Mesenchymal stem cell (in vitro differentiated cells and primary cell): Measurements from ENCODE around the gene AARSD1.
"Not testable (repeated sequence)": the region's sequence is repeated elsewhere in the genome, so short reads cannot be mapped to it uniquely, and the experiment has no call there.

Experiments used
- DNase-seq: peaks from one replicate; pipeline ENCODE4 v3.0.0-alpha.2; 2013
- H2AFZ ChIP-seq: one replicate; pipeline ENCODE4 v1.6.1; 2013; ENCODE audit warnings: low read depth, mild to moderate bottlenecking, control low read depth, inconsistent platforms, low read length, moderate library complexity
- H2AK5ac ChIP-seq: 2 replicates; pipeline ENCODE4 v1.6.1; 2013; ENCODE audit warnings: low read length, moderate library complexity, mild to moderate bottlenecking, inconsistent platforms; ENCODE audit not compliant: severe bottlenecking
- H2BK120ac ChIP-seq: one replicate; pipeline ENCODE4 v1.6.1; 2013; ENCODE audit warnings: low read depth, mild to moderate bottlenecking, inconsistent platforms, low read length, moderate library complexity
- H2BK12ac ChIP-seq, 2 experiments: one replicate each; pipeline ENCODE4 v1.6.1; 2013; ENCODE audit warnings: inconsistent platforms in 2 of 2, low read length in 2 of 2, mild to moderate bottlenecking in 2 of 2, moderate library complexity in 2 of 2, control low read depth in 1 of 2
- H2BK15ac ChIP-seq: one replicate; pipeline ENCODE4 v1.6.1; 2013; ENCODE audit warnings: mild to moderate bottlenecking, low read depth, inconsistent platforms; ENCODE audit not compliant: poor library complexity, severe bottlenecking
- H2BK5ac ChIP-seq: 2 replicates; pipeline ENCODE4 v1.6.1; 2013; ENCODE audit warnings: low read depth, mild to moderate bottlenecking, low read length, control low read depth, inconsistent platforms; ENCODE audit not compliant: poor library complexity, severe bottlenecking
- H3K14ac ChIP-seq, 2 experiments: one replicate each; pipeline ENCODE4 v1.6.1; 2013; ENCODE audit warnings: inconsistent platforms in 2 of 2, low read length in 2 of 2, control low read depth in 1 of 2, mild to moderate bottlenecking in 1 of 2, moderate library complexity in 1 of 2
- H3K18ac ChIP-seq, 2 experiments: one replicate each; pipeline ENCODE4 v1.6.1; 2013; ENCODE audit warnings: inconsistent platforms in 2 of 2, low read length in 2 of 2, control low read depth in 1 of 2, low read depth in 1 of 2, mild to moderate bottlenecking in 1 of 2
- H3K23ac ChIP-seq, 2 experiments: one replicate each; pipeline ENCODE4 v1.6.1; 2013; ENCODE audit warnings: inconsistent platforms in 2 of 2, low read length in 2 of 2, mild to moderate bottlenecking in 2 of 2, moderate library complexity in 2 of 2, control low read depth in 1 of 2
- H3K27ac ChIP-seq: 2 replicates; pipeline ENCODE4 v1.5.1; 2013; ENCODE audit warnings: mild to moderate bottlenecking, moderate library complexity, low read length, control low read depth, inconsistent platforms; ENCODE audit not compliant: poor library complexity, severe bottlenecking
- H3K27me3 ChIP-seq, 2 experiments: 2 replicates each; pipeline versions ENCODE4 v1.6.1 to v1.7.0; 2013; ENCODE audit warnings: low read length in 2 of 2, mild to moderate bottlenecking in 2 of 2, moderate library complexity in 2 of 2, control low read depth in 1 of 2, inconsistent platforms in 1 of 2; ENCODE audit not compliant: control insufficient read depth in 1 of 2, insufficient read depth in 1 of 2
- H3K36me3 ChIP-seq, 2 experiments: 2 replicates each; pipeline versions ENCODE4 v1.6.1 to v1.7.0; 2013; ENCODE audit warnings: low read length in 2 of 2, control low read depth in 1 of 2, inconsistent platforms in 1 of 2, low read depth in 1 of 2, mild to moderate bottlenecking in 1 of 2; ENCODE audit not compliant: insufficient read depth in 2 of 2, control insufficient read depth in 1 of 2
- H3K4ac ChIP-seq, 2 experiments: one replicate each; pipeline ENCODE4 v1.6.1; 2013; ENCODE audit warnings: inconsistent platforms in 2 of 2, low read length in 2 of 2, mild to moderate bottlenecking in 2 of 2, moderate library complexity in 2 of 2, control low read depth in 1 of 2, low read depth in 1 of 2
- H3K4me1 ChIP-seq: 2 replicates; pipeline ENCODE4 v1.6.1; 2013; ENCODE audit warnings: low read depth, low read length, control low read depth; ENCODE audit not compliant: control insufficient read depth, insufficient read depth
- H3K4me2 ChIP-seq: 2 replicates; pipeline ENCODE4 v1.6.1; 2013; ENCODE audit warnings: low read length, mild to moderate bottlenecking, inconsistent platforms; ENCODE audit not compliant: poor library complexity, severe bottlenecking
- H3K4me3 ChIP-seq, 2 experiments: 2 replicates each; pipeline versions ENCODE4 v1.5.1 to v1.7.0; 2013; ENCODE audit warnings: low read length in 2 of 2, mild to moderate bottlenecking in 2 of 2, control low read depth in 1 of 2, low read depth in 1 of 2; ENCODE audit not compliant: insufficient read depth in 1 of 2
- H3K79me1 ChIP-seq: replicated peaks from 2 replicates; pipeline ENCODE4 v1.6.1; 2013; ENCODE audit warnings: mild to moderate bottlenecking, control low read depth, low read length, inconsistent platforms; ENCODE audit not compliant: poor library complexity, severe bottlenecking
- H3K9ac ChIP-seq: 2 replicates; pipeline ENCODE4 v1.7.0; 2013; ENCODE audit warnings: mild to moderate bottlenecking, low read length, moderate library complexity
- H3K9me3 ChIP-seq: 2 replicates; pipeline ENCODE4 v1.7.0; 2013; ENCODE audit warnings: mild to moderate bottlenecking, low read length; ENCODE audit not compliant: control insufficient read depth
- H4K8ac ChIP-seq: one replicate; pipeline ENCODE4 v1.6.1; 2013; ENCODE audit warnings: inconsistent platforms, mild to moderate bottlenecking, low read length, moderate library complexity
- H4K91ac ChIP-seq: one replicate; pipeline ENCODE4 v1.6.1; 2013; ENCODE audit warnings: mild to moderate bottlenecking, low read length, inconsistent platforms
- WGBS: methylation state at CpG from one replicate; pipeline ENCODE4 v1.1.7; 2013; ENCODE audit warnings: mixed read lengths; 5-methylcytosine and 5-hydroxymethylcytosine counted together

AARSD1 gene

DNA sequence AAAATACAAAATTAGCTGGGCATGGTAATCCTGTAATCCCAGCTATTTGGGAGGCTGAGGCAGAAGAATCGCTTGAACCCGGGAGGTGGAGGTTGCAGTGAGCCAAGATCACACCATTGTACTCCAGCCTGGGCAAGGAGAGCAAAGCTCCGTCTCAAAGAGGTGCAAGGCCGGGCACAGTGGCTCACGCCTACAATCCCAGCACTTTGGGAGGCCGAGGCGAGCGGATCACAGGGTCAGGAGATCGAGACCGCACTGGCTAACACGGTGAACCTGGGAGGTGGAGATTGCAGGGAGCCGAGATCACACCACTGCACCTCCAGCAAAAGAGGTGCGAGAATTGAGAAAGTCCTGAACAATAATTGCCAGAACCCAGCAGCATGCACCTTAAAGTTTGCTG is 36.6 kb upstream of the AARSD1 start:
- not testable (repeated sequence) for H3K23ac ChIP-seq, H2BK12ac ChIP-seq, H3K27ac ChIP-seq, H2BK15ac ChIP-seq, H2AFZ ChIP-seq, H2BK5ac ChIP-seq, H3K18ac ChIP-seq, H3K14ac ChIP-seq, H4K8ac ChIP-seq, H3K79me1 ChIP-seq, H3K27me3 ChIP-seq, H2BK120ac ChIP-seq, DNase-seq, H4K91ac ChIP-seq, H3K9me3 ChIP-seq, H2AK5ac ChIP-seq, H3K4me2 ChIP-seq, H3K4ac ChIP-seq, H3K4me3 ChIP-seq
- Histone ChIP-seq H3K36me3 (peaks cover 38 to 52% of the 10 kb centered on the region in 2 experiments), H3K4me1 (peaks cover 12% of the 10 kb centered on the region), H3K9ac (peak overlapping the region; percentile 43)
- WGBS: 98% methylated on average over 13 of the region's 13 CpGs

DNA sequence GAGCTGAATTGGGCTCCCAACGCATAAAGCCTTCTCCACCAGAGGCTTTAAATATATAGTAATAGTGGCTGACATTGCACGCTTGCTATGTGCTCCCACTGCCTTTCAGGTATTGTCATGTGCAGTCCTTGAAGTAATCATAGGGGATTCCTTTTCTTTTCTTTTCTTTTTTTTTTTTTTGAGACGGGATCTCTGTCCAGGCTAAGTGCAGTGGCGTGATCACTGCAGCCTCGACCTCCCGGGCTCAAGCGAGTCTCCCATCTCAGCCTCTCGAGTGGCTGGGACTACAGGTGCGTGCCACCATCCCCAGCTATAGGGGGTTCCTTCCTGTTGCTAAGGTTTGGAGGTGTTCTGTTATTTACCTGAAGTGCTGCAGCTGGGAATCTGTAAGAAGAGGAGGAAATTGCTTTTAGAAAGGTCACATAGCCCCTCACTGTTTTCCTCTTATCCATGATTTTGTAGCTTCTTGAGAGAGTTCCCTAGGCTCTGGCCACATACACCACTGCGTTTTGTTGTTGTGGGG is 34.8 kb upstream of the AARSD1 start:
- H2AK5ac ChIP-seq: no peak overlapping the region
- WGBS: 4% methylated on average over 6 of the region's 10 CpGs
- H3K4me1 ChIP-seq: peaks cover 10% of the 10 kb centered on the region
- H3K23ac ChIP-seq: no peak overlapping the region
- H3K4ac ChIP-seq: peak overlapping the region; percentile 85 to 90
- H3K4me3 ChIP-seq: peak overlapping the region; percentile 89 to 99
- no peak overlapping the region for H2AFZ ChIP-seq
- H3K27ac ChIP-seq: peak overlapping the region; percentile 95
- peak overlapping the region; percentile 97 to 98 for H3K18ac ChIP-seq
- peak overlapping the region; percentile 82 for H3K4me2 ChIP-seq
- H3K27me3 ChIP-seq: no peaks in the 10 kb centered on the region
- H3K9ac ChIP-seq: peak overlapping the region; percentile 100
- H2BK12ac ChIP-seq: peak overlapping the region in 1 of 2 experiments; percentile 49
- DNase-seq: no peak
- H3K36me3 ChIP-seq: peaks cover 33 to 55% of the 10 kb centered on the region in 2 experiments
- H4K91ac ChIP-seq: no peak overlapping the region
- H2BK120ac ChIP-seq: no peak overlapping the region
- no peak overlapping the region for H4K8ac ChIP-seq
- no peak overlapping the region for H2BK15ac ChIP-seq
- H3K9me3 ChIP-seq: no peaks in the 10 kb centered on the region
- H3K14ac ChIP-seq: no peak overlapping the region
- no peaks in the 10 kb centered on the region for H3K79me1 ChIP-seq
- no peak overlapping the region for H2BK5ac ChIP-seq

DNA sequence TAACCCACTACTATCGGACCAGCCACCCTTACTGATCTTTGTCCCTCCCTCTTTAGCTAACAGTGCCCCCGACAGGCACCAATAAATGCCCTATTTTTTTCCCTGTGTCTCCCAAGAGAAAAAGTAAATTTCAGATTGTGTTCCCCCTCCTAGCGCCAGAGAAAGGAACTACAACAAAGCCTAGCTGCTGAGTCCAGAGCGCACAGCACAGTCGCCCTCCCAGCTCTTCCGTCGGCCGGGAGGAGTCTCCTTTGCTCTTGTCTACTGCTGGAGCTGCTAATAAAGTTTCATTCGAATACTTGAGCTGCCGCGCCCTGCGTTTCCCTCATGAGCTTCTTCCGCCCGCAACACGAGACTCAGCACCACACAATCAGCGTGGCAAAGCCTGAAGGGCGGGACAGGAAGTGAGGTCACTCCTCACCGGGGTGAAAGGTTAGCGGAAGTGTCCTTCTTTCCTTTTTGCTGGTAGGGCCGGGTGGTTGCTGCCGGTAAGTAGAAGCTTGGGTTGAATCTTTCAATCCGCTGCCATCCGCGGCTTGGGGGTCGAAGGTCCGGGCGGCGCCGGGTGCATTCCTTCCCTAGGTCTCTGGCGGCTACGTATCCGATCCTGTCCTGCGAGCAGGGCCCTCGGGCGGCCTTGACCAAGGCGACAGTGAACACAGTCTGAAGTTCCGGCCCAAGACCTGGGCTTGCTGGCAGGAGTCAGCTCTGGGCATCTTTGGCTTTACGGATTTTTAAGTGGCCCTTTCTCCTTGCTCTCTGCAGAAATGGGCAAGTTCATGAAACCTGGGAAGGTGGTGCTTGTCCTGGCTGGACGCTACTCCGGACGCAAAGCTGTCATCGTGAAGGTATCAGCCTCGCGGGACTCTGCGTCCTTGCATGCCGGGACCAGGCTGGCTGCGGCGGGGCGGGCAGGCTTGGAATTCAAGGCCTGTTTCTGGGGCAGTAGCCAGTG is 34.0 kb upstream of the AARSD1 start, which contains the start of gene RPL27:
Gene RPL27, plus strand, starts transcription at position 436 of the 955 bp plus-strand sequence. Its CDS starts 332 bp downstream, at position 768.
- no peaks in the 10 kb centered on the region for H3K9me3 ChIP-seq
- H3K14ac ChIP-seq: peak within 1 kb of the TSS in 1 of 2 experiments; percentile 89
- H3K4me3 ChIP-seq: peak within 1 kb of the TSS; percentile 89 to 99
- peak within 1 kb of the TSS; percentile 95 for H3K27ac ChIP-seq
- peak within 1 kb of the TSS; percentile 60 for H2BK15ac ChIP-seq
- no peaks in the 10 kb centered on the region for H3K27me3 ChIP-seq
- H3K4me1 ChIP-seq: peaks cover 8% of the 10 kb centered on the region
- H3K23ac ChIP-seq: peak within 1 kb of the TSS in 1 of 2 experiments; percentile 56
- peak; percentile 100 for DNase-seq
- peak within 1 kb of the TSS; percentile 100 for H3K9ac ChIP-seq
- no peaks in the 10 kb centered on the region for H3K79me1 ChIP-seq
- H2BK12ac ChIP-seq: peak within 1 kb of the TSS in 1 of 2 experiments; percentile 49
- H4K8ac ChIP-seq: peak within 1 kb of the TSS; percentile 78
- peak within 1 kb of the TSS; percentile 26 for H2AK5ac ChIP-seq
- peak within 1 kb of the TSS; percentile 78 for H4K91ac ChIP-seq
- H3K4me2 ChIP-seq: peak within 1 kb of the TSS; percentile 82
- under 1% methylated on average over 49 of the region's 49 CpGs for WGBS
- H2BK5ac ChIP-seq: peak within 1 kb of the TSS; percentile 96
- H2AFZ ChIP-seq: no peak within 1 kb of the TSS
- H3K4ac ChIP-seq: peak within 1 kb of the TSS; percentile 85 to 90
- no peak within 1 kb of the TSS for H2BK120ac ChIP-seq
- peak within 1 kb of the TSS; percentile 97 to 98 for H3K18ac ChIP-seq
- H3K36me3 ChIP-seq: peaks cover 30 to 54% of the 10 kb centered on the region in 2 experiments
